ENCODE results near the gene SULT1C4. TPM values are rescaled to one million over a fixed set of nuclear protein-coding genes. Genes with fewer than 3 reads are reported as not detected.

Gene SULT1C4
- total RNA-seq, 2 experiments from 2014 or later: not detected

- Histone ChIP-seq H4K20me1 (ENCODE audit: insufficient read depth, low read length) (no peaks in the 10 kb centered on the region), H3K79me2 (ENCODE audit: insufficient read depth, low read depth, low read length) (no peaks in the 10 kb centered on the region), H3K9me3 (ENCODE audit: low read length) (peaks cover 2% of the 10 kb centered on the region; the same call in 1 of the 2 replicates), H3K4me2 (ENCODE audit: low read length) (no peak overlapping the region), H3K4me1 (ENCODE audit: insufficient read depth, low read length, poor library complexity, severe bottlenecking) (peaks cover 3% of the 10 kb centered on the region), H3K36me3 (ENCODE audit: insufficient read depth, low read length) (no peaks in the 10 kb centered on the region), H2AFZ (ENCODE audit: low read length) (no peak overlapping the region), H3K27ac (ENCODE audit: low read depth, low read length, poor library complexity, severe bottlenecking) (no peak overlapping the region), H3K9me2 (ENCODE audit: insufficient read depth, low read length) (no peaks in the 10 kb centered on the region), H3K4me3 (ENCODE audit: low read depth, low read length, poor library complexity, severe bottlenecking) (no peak overlapping the region)
- intact Hi-C loops (cut with micrococcal nuclease; ENCODE audit: unreplicated experiment): no loop called here
- CTCF ChIA-PET (ENCODE audit: unreplicated experiment): no interaction called here
- TF ChIP-seq EZH2phosphoT487 (IDR thresholded peaks at IDR 0.05; ENCODE audit: borderline replicate concordance, low read depth, low read length): no peak
- no peak for TF ChIP-seq CTCF (conservative IDR thresholded peaks at IDR 0.05; ENCODE audit: low read length)
- DNase-seq (ENCODE audit: low spot score): no peak
- no TSS peak for BruUV-seq (replicated peaks)
- POLR2A ChIA-PET: interaction anchor here (0.7 to 1.5 kb wide), 2 partner anchors 12 to 218 kb away, joined by 3 to 8 read pairs; no protein-coding TSS in a partner anchor
These were observed 10.3 kb downstream of the SULT1C4 start for GRCh38 chr2:108388045-108388444.

GRCh38 chr2:108390340-108390739 is 12.6 kb downstream of the SULT1C4 start:
- no peaks in the 10 kb centered on the region for H3K79me2 ChIP-seq (ENCODE audit: insufficient read depth, low read depth, low read length)
- H3K27ac ChIP-seq (ENCODE audit: low read depth, low read length, poor library complexity, severe bottlenecking): no peak overlapping the region
- peaks cover 7% of the 10 kb centered on the region; the same call in 1 of the 2 replicates for H3K9me3 ChIP-seq (ENCODE audit: low read length)
- BruUV-seq (replicated peaks): no TSS peak
- DNase-seq (ENCODE audit: low spot score): no peak
- TF ChIP-seq CTCF (conservative IDR thresholded peaks at IDR 0.05; ENCODE audit: low read length): no peak
- no peak for TF ChIP-seq EZH2phosphoT487 (IDR thresholded peaks at IDR 0.05; ENCODE audit: borderline replicate concordance, low read depth, low read length)
- no peaks in the 10 kb centered on the region for H3K4me1 ChIP-seq (ENCODE audit: insufficient read depth, low read length, poor library complexity, severe bottlenecking)
- no peaks in the 10 kb centered on the region for H3K9me2 ChIP-seq (ENCODE audit: insufficient read depth, low read length)
- H3K36me3 ChIP-seq (ENCODE audit: insufficient read depth, low read length): no peaks in the 10 kb centered on the region
- CTCF ChIA-PET (ENCODE audit: unreplicated experiment): no interaction called here
- no peak overlapping the region for H3K4me3 ChIP-seq (ENCODE audit: low read depth, low read length, poor library complexity, severe bottlenecking)
- H2AFZ ChIP-seq (ENCODE audit: low read length): no peak overlapping the region
- no peaks in the 10 kb centered on the region for H4K20me1 ChIP-seq (ENCODE audit: insufficient read depth, low read length)
- POLR2A ChIA-PET: no interaction called here
- intact Hi-C loops (cut with micrococcal nuclease; ENCODE audit: unreplicated experiment): no loop called here
- H3K4me2 ChIP-seq (ENCODE audit: low read length): no peak overlapping the region

GRCh38 chr2:108392029-108392428 is 14.3 kb downstream of the SULT1C4 start:
- ChIA-PET POLR2A (interaction anchor here (0.7 kb wide), 1 partner anchor 89 kb away, joined by 3 read pairs; no protein-coding TSS in a partner anchor), CTCF (ENCODE audit: unreplicated experiment) (no interaction called here)
- no peak for DNase-seq (ENCODE audit: low spot score)
- Histone ChIP-seq H3K36me3 (ENCODE audit: insufficient read depth, low read length) (no peaks in the 10 kb centered on the region), H3K79me2 (ENCODE audit: insufficient read depth, low read depth, low read length) (no peaks in the 10 kb centered on the region), H3K4me1 (ENCODE audit: insufficient read depth, low read length, poor library complexity, severe bottlenecking) (no peaks in the 10 kb centered on the region), H3K9me2 (ENCODE audit: insufficient read depth, low read length) (no peaks in the 10 kb centered on the region), H4K20me1 (ENCODE audit: insufficient read depth, low read length) (no peaks in the 10 kb centered on the region), H3K4me2 (ENCODE audit: low read length) (no peak overlapping the region), H3K27ac (ENCODE audit: low read depth, low read length, poor library complexity, severe bottlenecking) (no peak overlapping the region), H2AFZ (ENCODE audit: low read length) (no peak overlapping the region), H3K4me3 (ENCODE audit: low read depth, low read length, poor library complexity, severe bottlenecking) (no peak overlapping the region), H3K9me3 (ENCODE audit: low read length) (peaks cover 7% of the 10 kb centered on the region; the same call in 1 of the 2 replicates)
- intact Hi-C loops (cut with micrococcal nuclease; ENCODE audit: unreplicated experiment): no loop called here
- no TSS peak for BruUV-seq (replicated peaks)
- no peak for TF ChIP-seq EZH2phosphoT487 (IDR thresholded peaks at IDR 0.05; ENCODE audit: borderline replicate concordance, low read depth, low read length)
- TF ChIP-seq CTCF (conservative IDR thresholded peaks at IDR 0.05; ENCODE audit: low read length): no peak
